Heart left ventricle (tissue), 16 donors: Measurements from ENCODE around the gene IGFBP1. TPM values are rescaled to one million over a fixed set of nuclear protein-coding genes. Genes with fewer than 3 reads are reported as not detected.

Experiments used
- ATAC-seq, 4 donors: fragments of 200-7000 bp; cut with Tn5 transposase; one replicate each; pipeline ENCODE4 v1.9.1; 2020 to 2022; ENCODE audit warnings: moderate library complexity in 4 of 4, mild to moderate bottlenecking in 3 of 4, moderate number of reproducible peaks in 1 of 4
- DNase-seq, 5 donors: peaks; one replicate each; pipeline ENCODE4 v3.0.0-alpha.2; 2020
- H3K27ac ChIP-seq, 12 donors: fragments of 200-600 bp; sonication (generic) in 4 of 12; one replicate each; pipeline versions ENCODE4 v1.5.0 to v1.8.0; 2016 to 2022; ENCODE audit warnings: mild to moderate bottlenecking in 2 of 12
- H3K27me3 ChIP-seq, 9 donors: fragments of 200-600 bp; sonication (generic) in 2 of 9; one replicate each; pipeline versions ENCODE4 v1.5.1 to v1.8.0; 2016 to 2022; ENCODE audit warnings: mild to moderate bottlenecking in 3 of 9
- H3K36me3 ChIP-seq, 9 donors: fragments of 200-600 bp; sonication (generic) in 2 of 9; one replicate each; pipeline versions ENCODE4 v1.5.0 to v1.8.0; 2018 to 2022; ENCODE audit warnings: mild to moderate bottlenecking in 2 of 9
- H3K4me1 ChIP-seq, 12 donors: fragments of 200-600 bp; sonication (generic) in 4 of 12; one replicate each; pipeline versions ENCODE4 v1.5.0 to v1.8.0; 2016 to 2022; ENCODE audit warnings: mild to moderate bottlenecking in 3 of 12
- H3K4me3 ChIP-seq, 12 donors: fragments of 200-600 bp; sonication (generic) in 4 of 12; one replicate each; pipeline versions ENCODE4 v1.5.0 to v1.8.0; 2017 to 2022; ENCODE audit warnings: mild to moderate bottlenecking in 9 of 12, moderate library complexity in 4 of 12
- H3K9me3 ChIP-seq, 12 donors: fragments of 200-600 bp; sonication (generic) in 4 of 12; one replicate each; pipeline versions ENCODE4 v1.5.0 to v1.8.0; 2016 to 2022; ENCODE audit warnings: mild to moderate bottlenecking in 1 of 12
- CTCF ChIP-seq, 12 donors: fragments of 200-600 bp; sonication (generic) in 4 of 12; IDR thresholded peaks; one replicate each; pipeline versions ENCODE4 v1.5.0 to v1.8.0; 2018 to 2022; ENCODE audit warnings: antibody characterized with exemption in 12 of 12, mild to moderate bottlenecking in 5 of 12
- POLR2A ChIP-seq, 2 donors: fragments of 450-650 bp; IDR thresholded peaks; one replicate each; pipeline ENCODE4 v1.6.1; 2017; ENCODE audit warnings: antibody characterized with exemption in 2 of 2, mild to moderate bottlenecking in 2 of 2, moderate library complexity in 2 of 2
- WGBS, 4 donors: extraction: QIAGEN DNeasy Blood & Tissue Kit in 2 of 4; methylation state at CpG; one replicate each; pipeline versions ENCODE4 v1.1.5 to v1.1.7; 2013 to 2018; 5-methylcytosine and 5-hydroxymethylcytosine counted together
- intact Hi-C, 10 donors: fragments of 100-400 bp; cut with DNase I; formaldehyde crosslinking; loops; one replicate each; pipeline versions ENCODE4 v1.11.1 to v1.14.2; 2022
- polyA plus RNA-seq, 2 donors: library from polyadenylated mRNA; stranded (reverse); fragments of 200-250 nt; gene quantifications; one replicate each; pipeline ENCODE4 v1.2.3, GENCODE V29; 2013
- total RNA-seq, 9 donors: library from RNA; depleted of rRNA in 2 of 9; stranded (reverse); fragments of >200 nt in 2 of 9; fragmentation: NEBNext Ultra II Directional in 3 of 9; extraction: Animal tissue kit (Norgen Biotek cat#: 25700) in 3 of 9; gene quantifications; one replicate each; pipeline versions ENCODE4 v1.1.0 to v1.2.4, GENCODE V29; 2016 to 2023
- donor health status: ischemic (EF 13 %, LVEDD 7.1; RV severe dilation, severe dysfunction).
- donor health status: healthy with polysubstance abuse.
- donor health status: DM: no; HTN: yes; CAD: no.
- donor health status: DM: no; HTN: no; CAD: no.
- donor health status: ischemic (EF 25% LVEDD 6.9; RV normal size, moderate dysfunction).
- donor health status: ischemic (EF 25% LVEDD 5.7; RV mildly dilated, moderate dysfunction).
- donor health status: healthy.
- donor health status: DM: yes; HTN: yes; CAD: no.
- donor health status: ischemic (EF 35%, LVEDD 5.7; RV mildly dilated, moderate dysfunction).
- donor health status: nonischemic (EF 11% LVEDD 7.7; RV severe dilation, severe dysfunction).
- donor health status: DM: yes; HTN: yes; CAD: no.
- donor health status: PGD.
- donor health status: ischemic (EF 29% LVEDD 5.4; RV normal size, mild dysfunction).
- donor health status: nonischemic (EF 23%, LVEDD 6.1; RV moderate dilation, normal function).

IGFBP1 gene
- total and polyA plus RNA-seq, 11 donors: 1.8 TPM; not detected in 10

- H3K4me1 ChIP-seq: peaks cover 0 to 11% (median 5%) of the 10 kb centered on the region in 12 donors
- DNase-seq (no peak), ATAC-seq (no peak)
- no peak overlapping the region for H3K27ac ChIP-seq
- no peaks in the 10 kb centered on the region for H3K36me3 ChIP-seq
- TF ChIP-seq CTCF (IDR thresholded peaks at IDR 0.05) (no peak), POLR2A (IDR thresholded peaks at IDR 0.05) (no peak)
- no peak overlapping the region for H3K4me3 ChIP-seq
- H3K27me3 ChIP-seq: peaks cover 8 to 61% (median 28%) of the 10 kb centered on the region in 9 donors
- 92 to 95% (median 93%) methylated on average over 5 of the region's 5 CpGs for WGBS, 4 donors
- intact Hi-C loops: no loop called here
- no peaks in the 10 kb centered on the region for H3K9me3 ChIP-seq
Observed at GRCh38 chr7:45886931-45887667, 1.2 kb upstream of the IGFBP1 start.

- peaks cover 0 to 11% (median 5%) of the 10 kb centered on the region in 12 donors for H3K4me1 ChIP-seq
- H3K27me3 ChIP-seq: peaks cover 8 to 63% (median 28%) of the 10 kb centered on the region in 9 donors
- WGBS, 4 donors: 20 to 47% (median 31%) methylated on average over 8 to 14 of the region's 14 CpGs
- no peak overlapping the region for H3K27ac ChIP-seq
- intact Hi-C loops: no loop called here
- ATAC-seq (no peak), DNase-seq (no peak)
- no peaks in the 10 kb centered on the region for H3K9me3 ChIP-seq
- TF ChIP-seq CTCF (IDR thresholded peaks at IDR 0.05) (no peak), POLR2A (IDR thresholded peaks at IDR 0.05) (no peak)
- H3K36me3 ChIP-seq: no peaks in the 10 kb centered on the region
- peak overlapping the region in 11 of 12 donors; percentile 6 to 45 (median 32) for H3K4me3 ChIP-seq
Observed at GRCh38 chr7:45888993-45889366, 692 bp downstream of the IGFBP1 start.

GRCh38 chr7:45889367-45890067 lies 1.2 kb downstream of the IGFBP1 start:
- intact Hi-C loops: loop anchor here in 2 of 10 donors (2.0 to 10.0 kb wide), 2 partner anchors 1291 to 1365 kb away; no protein-coding TSS in a partner anchor
- Histone ChIP-seq H3K4me1 (peaks cover 0 to 11% (median 5%) of the 10 kb centered on the region in 12 donors), H3K4me3 (no peak overlapping the region), H3K27ac (no peak overlapping the region), H3K9me3 (no peaks in the 10 kb centered on the region), H3K27me3 (peaks cover 8 to 61% (median 28%) of the 10 kb centered on the region in 9 donors), H3K36me3 (no peaks in the 10 kb centered on the region)
- DNase-seq (no peak), ATAC-seq (no peak)
- 57 to 67% (median 62%) methylated on average over 7 to 8 of the region's 8 CpGs for WGBS, 4 donors
- TF ChIP-seq POLR2A (IDR thresholded peaks at IDR 0.05) (no peak), CTCF (IDR thresholded peaks at IDR 0.05) (no peak)
